ENCODE measurements around the gene GPX4.
A peak's percentile ranks its signal among the peaks of the same experiment; 100 is the strongest.

The GPX4 gene

GRCh38 chr19:1073063-1073955 is 30.5 kb upstream of the GPX4 start:
- Histone ChIP-seq H3F3A (ENCODE audit: low read depth) (peaks cover 4% of the 10 kb centered on the region; the same call in 1 of the 2 replicates), H4K20me1 (ENCODE audit: insufficient read depth, low read length, poor library complexity, severe bottlenecking) (peaks cover 8% of the 10 kb centered on the region), H3K9ac (ENCODE audit: low read depth, low read length, poor library complexity, severe bottlenecking) (no peak overlapping the region), H3K79me2 (ENCODE audit: insufficient read depth, low read length) (peaks cover 41% of the 10 kb centered on the region), H3K9me3 (ENCODE audit: insufficient read depth, low read depth, low read length) (no peaks in the 10 kb centered on the region), H3K36me3 (ENCODE audit: insufficient read depth, low read length) (no peaks in the 10 kb centered on the region; the same call in 1 of the 2 replicates), H3K4me1 (ENCODE audit: insufficient read depth, low read length, poor library complexity, severe bottlenecking) (peaks cover 47% of the 10 kb centered on the region), H3K9me2 (replicated peaks; ENCODE audit: low read depth, low read length) (no peaks in the 10 kb centered on the region), H3K4me3 (ENCODE audit: low read length, poor library complexity, severe bottlenecking) (no peak overlapping the region), H3K4me2 (ENCODE audit: low read depth, low read length, poor library complexity, severe bottlenecking) (peak overlapping the region; percentile 76), H3K27me3 (ENCODE audit: insufficient read depth, low read length, poor library complexity, severe bottlenecking) (no peaks in the 10 kb centered on the region), H2AFZ (ENCODE audit: low read length) (no peak overlapping the region)
- TF ChIP-seq EZH2phosphoT487 (IDR thresholded peaks at IDR 0.05; ENCODE audit: borderline replicate concordance) (no peak), CTCF (conservative IDR thresholded peaks at IDR 0.05; ENCODE audit: low read length) (no peak)

- Histone ChIP-seq H2AFZ (ENCODE audit: low read length) (no peak overlapping the region), H3K4me3 (ENCODE audit: low read length, poor library complexity, severe bottlenecking) (peak overlapping the region; percentile 68), H3F3A (ENCODE audit: low read depth) (peaks cover 4% of the 10 kb centered on the region; the same call in 1 of the 2 replicates), H3K9ac (ENCODE audit: low read depth, low read length, poor library complexity, severe bottlenecking) (peak overlapping the region; percentile 73), H3K79me2 (ENCODE audit: insufficient read depth, low read length) (peaks cover 34% of the 10 kb centered on the region), H3K36me3 (ENCODE audit: insufficient read depth, low read length) (no peaks in the 10 kb centered on the region; the same call in 1 of the 2 replicates), H3K9me3 (ENCODE audit: insufficient read depth, low read depth, low read length) (no peaks in the 10 kb centered on the region), H4K20me1 (ENCODE audit: insufficient read depth, low read length, poor library complexity, severe bottlenecking) (peaks cover 5% of the 10 kb centered on the region), H3K27me3 (ENCODE audit: insufficient read depth, low read length, poor library complexity, severe bottlenecking) (no peaks in the 10 kb centered on the region), H3K4me1 (ENCODE audit: insufficient read depth, low read length, poor library complexity, severe bottlenecking) (peaks cover 41% of the 10 kb centered on the region), H3K9me2 (replicated peaks; ENCODE audit: low read depth, low read length) (no peaks in the 10 kb centered on the region), H3K4me2 (ENCODE audit: low read depth, low read length, poor library complexity, severe bottlenecking) (peak overlapping the region; percentile 76)
- no peak for TF ChIP-seq CTCF (conservative IDR thresholded peaks at IDR 0.05; ENCODE audit: low read length)
- no peak for TF ChIP-seq EZH2phosphoT487 (IDR thresholded peaks at IDR 0.05; ENCODE audit: borderline replicate concordance)
These were observed 29.8 kb upstream of the GPX4 start for GRCh38 chr19:1073956-1074517.

GRCh38 chr19:1074544-1075283 is 29.1 kb upstream of the GPX4 start:
- Histone ChIP-seq H4K20me1 (ENCODE audit: insufficient read depth, low read length, poor library complexity, severe bottlenecking) (peaks cover 5% of the 10 kb centered on the region), H3K27me3 (ENCODE audit: insufficient read depth, low read length, poor library complexity, severe bottlenecking) (no peaks in the 10 kb centered on the region), H3K4me1 (ENCODE audit: insufficient read depth, low read length, poor library complexity, severe bottlenecking) (peaks cover 37% of the 10 kb centered on the region), H3K4me3 (ENCODE audit: low read length, poor library complexity, severe bottlenecking) (peak overlapping the region; percentile 68), H3F3A (ENCODE audit: low read depth) (peaks cover 4% of the 10 kb centered on the region; the same call in 1 of the 2 replicates), H3K79me2 (ENCODE audit: insufficient read depth, low read length) (peaks cover 27% of the 10 kb centered on the region), H3K9ac (ENCODE audit: low read depth, low read length, poor library complexity, severe bottlenecking) (peak overlapping the region; percentile 73), H3K9me2 (replicated peaks; ENCODE audit: low read depth, low read length) (no peaks in the 10 kb centered on the region), H3K9me3 (ENCODE audit: insufficient read depth, low read depth, low read length) (no peaks in the 10 kb centered on the region), H3K36me3 (ENCODE audit: insufficient read depth, low read length) (peaks cover 2% of the 10 kb centered on the region; the same call in 1 of the 2 replicates), H3K4me2 (ENCODE audit: low read depth, low read length, poor library complexity, severe bottlenecking) (peak overlapping the region; percentile 84), H2AFZ (ENCODE audit: low read length) (no peak overlapping the region)
- TF ChIP-seq EZH2phosphoT487 (IDR thresholded peaks at IDR 0.05; ENCODE audit: borderline replicate concordance) (no peak), CTCF (conservative IDR thresholded peaks at IDR 0.05; ENCODE audit: low read length) (no peak)
